K562 (cell line): ENCODE results near the gene BCL10. TPM values are rescaled to one million over a fixed set of nuclear protein-coding genes. Genes with fewer than 3 reads are reported as not detected.

Experiments
- ATF2 ChIP-seq: sonication (generic); formaldehyde crosslinking; IDR thresholded peaks from 2 replicates; pipeline ENCODE4 v1.8.1; 2022; ENCODE audit warnings: missing genetic modification reagents
- BHLHE40 ChIP-seq: IDR thresholded peaks from 2 replicates; pipeline ENCODE4 v1.6.1; 2011; ENCODE audit warnings: low read length, improper control_type of control experiment
- BMI1 ChIP-seq: fragments of 150-350 bp; IDR thresholded peaks from 2 replicates; pipeline ENCODE4 v1.6.1; 2014; ENCODE audit warnings: low read length
- BRCA1 ChIP-seq, 2 experiments: fragments of 450-650 bp in 1 of 2; sonication (generic) in 1 of 2; formaldehyde crosslinking in 1 of 2; IDR thresholded peaks; 2 replicates each; pipeline versions ENCODE4 v1.5.0 to v1.6.1; 2017 to 2020; ENCODE audit warnings: mild to moderate bottlenecking in 1 of 2, missing genetic modification reagents in 1 of 2
- CREB3 ChIP-seq: fragments of 450-650 bp; conservative IDR thresholded peaks from 2 replicates; pipeline ENCODE4 v1.6.1; 2016; ENCODE audit warnings: missing genetic modification characterization, low read depth, mild to moderate bottlenecking, missing compliant biosample characterization, moderate library complexity
- DDX20 ChIP-seq: fragments of 450-650 bp; IDR thresholded peaks from 2 replicates; pipeline ENCODE4 v1.6.1; 2016; ENCODE audit warnings: missing genetic modification characterization, low read depth, mild to moderate bottlenecking, missing compliant biosample characterization, moderate library complexity
- ELF2 ChIP-seq: fragments of 250-450 bp; sonication (Bioruptor Pico); IDR thresholded peaks from 2 replicates; pipeline ENCODE4 v1.5.0; 2021; ENCODE audit warnings: mild to moderate bottlenecking
- FOXJ3 ChIP-seq: sonication (generic); formaldehyde crosslinking; IDR thresholded peaks from 2 replicates; pipeline ENCODE4 v1.4.0; 2020; ENCODE audit warnings: mild to moderate bottlenecking, missing genetic modification reagents
- FUS ChIP-seq: fragments of 200-400 bp; formaldehyde crosslinking; optimal IDR thresholded peaks from 2 replicates; pipeline ENCODE3; 2017; ENCODE audit warnings: low read depth, low read length
- GTF2E2 ChIP-seq: fragments of 200-800 bp; sonication (Bioruptor generic); IDR thresholded peaks from 2 replicates; pipeline ENCODE4 v1.6.1; 2016; ENCODE audit warnings: missing genetic modification characterization, missing compliant biosample characterization
- HNRNPH1 ChIP-seq: fragments of 200-400 bp; formaldehyde crosslinking; optimal IDR thresholded peaks from 2 replicates; pipeline ENCODE3; 2017; ENCODE audit warnings: low read depth, mild to moderate bottlenecking, low read length, moderate library complexity
- KHSRP ChIP-seq: fragments of 450-650 bp; IDR thresholded peaks from 2 replicates; pipeline ENCODE4 v1.6.1; 2017
- KLF13 ChIP-seq: fragments of 450-650 bp; IDR thresholded peaks from 2 replicates; pipeline ENCODE4 v1.6.1; 2016; ENCODE audit warnings: missing genetic modification characterization, low read depth, mild to moderate bottlenecking, missing compliant biosample characterization, moderate library complexity, borderline replicate concordance
- MCM3 ChIP-seq: fragments of 450-650 bp; IDR thresholded peaks from 2 replicates; pipeline ENCODE4 v1.6.1; 2016
- MYC ChIP-seq, 2 experiments: fragments of 250-450 bp in 1 of 2; sonication (Bioruptor Pico) in 1 of 2; IDR thresholded peaks; 2 replicates each; pipeline versions ENCODE4 v1.5.1 to v1.6.1; 2012 to 2021; ENCODE audit warnings: low read depth in 2 of 2, borderline replicate concordance in 1 of 2, improper control_type of control experiment in 1 of 2, low read length in 1 of 2, mild to moderate bottlenecking in 1 of 2, moderate library complexity in 1 of 2
- PHF20 ChIP-seq: fragments of 450-650 bp; IDR thresholded peaks from 2 replicates; pipeline ENCODE4 v1.6.1; 2018; ENCODE audit not compliant: partially characterized antibody
- PML ChIP-seq: IDR thresholded peaks from 2 replicates; pipeline ENCODE4 v1.6.1; 2012; ENCODE audit warnings: low read length, inconsistent platforms
- POLR2AphosphoS5 ChIP-seq: IDR thresholded peaks from 2 replicates; pipeline ENCODE4 v1.6.1; 2011; ENCODE audit warnings: mild to moderate bottlenecking, low read depth, low read length, moderate library complexity; ENCODE audit not compliant: control insufficient read depth, insufficient read depth
- POLR2H ChIP-seq: IDR thresholded peaks from 2 replicates; pipeline ENCODE4 v1.6.1; 2016; ENCODE audit warnings: missing genetic modification characterization, low read depth, mild to moderate bottlenecking, control low read depth, missing compliant biosample characterization, moderate library complexity
- POLR3G ChIP-seq: IDR thresholded peaks from 2 replicates; pipeline ENCODE4 v1.6.1; 2011; ENCODE audit not compliant: insufficient read length, insufficient replicate concordance; ENCODE audit errors: extremely low read depth
- PYGO2 ChIP-seq: fragments of 450-650 bp; IDR thresholded peaks from 2 replicates; pipeline ENCODE4 v1.6.1; 2016; ENCODE audit warnings: mild to moderate bottlenecking, missing genetic modification characterization, moderate library complexity, missing compliant biosample characterization
- SOX6 ChIP-seq: fragments of 450-650 bp; IDR thresholded peaks from 2 replicates; pipeline ENCODE4 v1.6.1; 2014; ENCODE audit warnings: mild to moderate bottlenecking
- TFAM ChIP-seq: fragments of 250-450 bp; sonication (Bioruptor Pico); conservative IDR thresholded peaks from 2 replicates; pipeline ENCODE4 v1.5.0; 2021; ENCODE audit warnings: mild to moderate bottlenecking, moderate library complexity
- TRIM28 ChIP-seq: fragments of 450-650 bp; IDR thresholded peaks from 2 replicates; pipeline ENCODE4 v1.6.1; 2017
- XRCC4 ChIP-seq: IDR thresholded peaks from one replicate; pipeline ENCODE4 v1.6.1; 2011; ENCODE audit not compliant: insufficient read depth, insufficient read length; ENCODE audit errors: extremely low read depth
- ZNF124 ChIP-seq: sonication (generic); formaldehyde crosslinking; IDR thresholded peaks from 2 replicates; pipeline ENCODE4 v1.8.1; 2022; ENCODE audit warnings: missing genetic modification reagents
- ZNF445 ChIP-seq: fragments of 250-450 bp; sonication (Bioruptor Pico); IDR thresholded peaks from 2 replicates; pipeline ENCODE4 v1.4.0; 2020; ENCODE audit warnings: low read depth, mild to moderate bottlenecking, moderate library complexity
- ZNF551 ChIP-seq: fragments of 250-450 bp; sonication (Bioruptor Pico); IDR thresholded peaks from 2 replicates; pipeline ENCODE4 v1.5.0; 2021; ENCODE audit warnings: mild to moderate bottlenecking, moderate library complexity
- ZNF586 ChIP-seq: fragments of 450-650 bp; formaldehyde crosslinking; conservative IDR thresholded peaks from 2 replicates; pipeline ENCODE4 v1.4.0; 2020; ENCODE audit warnings: mild to moderate bottlenecking, moderate library complexity
- ZNF766 ChIP-seq: fragments of 200-800 bp; sonication (Bioruptor generic); conservative IDR thresholded peaks from 2 replicates; pipeline ENCODE4 v1.6.1; 2016; ENCODE audit warnings: missing genetic modification characterization, missing compliant biosample characterization
- polyA plus RNA-seq, 8 experiments: library from polyadenylated mRNA; depleted of rRNA in 4 of 8; stranded (reverse) in 5 of 8; unstranded in 3 of 8; fragments of >200 nt; fragmentation: Nextera tagmentation in 2 of 8; fragmentation: Illumina TruSeq in 1 of 8; extraction: Ambion mirVana in 2 of 8; extraction: Trizol in 1 of 8; gene quantifications; 2 replicates each; pipeline versions ENCODE4 v1.2.1 to v1.2.3, GENCODE V29; 2011 to 2014; ENCODE audit warnings: inconsistent platforms in 1 of 8, missing spikeins in 1 of 8
- total RNA-seq, 7 experiments: library from RNA; depleted of rRNA in 6 of 7; stranded (reverse); fragments of >200 nt in 6 of 7; fragmentation: Illumina TruSeq in 2 of 7; extraction: Trizol in 2 of 7; gene quantifications; 2 replicates each; pipeline versions ENCODE4 v1.2.1 to v1.2.3, GENCODE V29; 2011 to 2021; ENCODE audit warnings: low replicate concordance in 1 of 7

Gene BCL10
- total and polyA plus RNA-seq, 9 of the 15 experiments (the other 6 are each of a cell fraction or from before 2014, with no cell fraction given), result 8.0 to 19.4 (median 12.3) TPM

GRCh38 chr1:85279458-85280080 lies 3.1 kb upstream of the BCL10 start (continued):
- no peak for TF ChIP-seq MYC (IDR thresholded peaks at IDR 0.05; ENCODE audit: low read depth, low read length)
- 0 out of 2 replicates have a peak, but pooled peaks have one; percentile 31 for TF ChIP-seq MYC (CRISPR knock-in tag; IDR thresholded peaks at IDR 0.05; ENCODE audit: borderline replicate concordance, low read depth)
- TF ChIP-seq FUS, result no peak
- no peak for TF ChIP-seq ELF2 (CRISPR knock-in tag)
- TF ChIP-seq PHF20, result no peak
- peak; percentile 96 for TF ChIP-seq CREB3 (tag)
- no peak for TF ChIP-seq ZNF445 (CRISPR knock-in tag)
- TF ChIP-seq ZNF586 (CRISPR knock-in tag), result no peak; the same call in 1 of the 2 replicates
- no peak for TF ChIP-seq XRCC4
- no peak for TF ChIP-seq GTF2E2 (tag)
- TF ChIP-seq ZNF766 (CRISPR knock-in tag), result peak; percentile 73; the same call in 1 of the 2 replicates
- TF ChIP-seq ZNF551 (CRISPR knock-in tag), result no peak
- TF ChIP-seq POLR3G, result no peak
- TF ChIP-seq ATF2, result no peak
- TF ChIP-seq HNRNPH1, result no peak
- TF ChIP-seq KHSRP, result no peak
- peak; percentile 84 for TF ChIP-seq DDX20 (tag)
- TF ChIP-seq MCM3, result no peak
- TF ChIP-seq KLF13 (tag), result 0 out of 2 replicates have a peak, but pooled peaks have one; percentile 11
- no peak for TF ChIP-seq POLR2AphosphoS5
- TF ChIP-seq BRCA1 (IDR thresholded peaks at IDR 0.05), result no peak
- TF ChIP-seq BRCA1 (CRISPR knock-in tag; IDR thresholded peaks at IDR 0.05), result no peak
- no peak for TF ChIP-seq FOXJ3 (CRISPR knock-in tag)
- TF ChIP-seq PYGO2 (tag), result peak; percentile 88
- TF ChIP-seq PML, result no peak
- no peak for TF ChIP-seq BMI1
- no peak for TF ChIP-seq ZNF124 (CRISPR knock-in tag)
- no peak for TF ChIP-seq BHLHE40
- no peak for TF ChIP-seq TFAM (CRISPR knock-in tag)
- 0 out of 2 replicates have a peak, but pooled peaks have one; percentile 24 for TF ChIP-seq SOX6
- TF ChIP-seq POLR2H (tag), result no peak
- TF ChIP-seq TRIM28, result no peak
